Fibroblast of pulmonary artery (primary cell): ENCODE data around the gene DGKI.

Experiments used
- DNase-seq: peaks from one replicate; pipeline ENCODE4 v3.0.0-alpha.2; 2010; ENCODE audit warnings: low read depth
- H3K4me3 ChIP-seq: replicated peaks from 2 replicates; pipeline ENCODE4 v1.5.1; 2011; ENCODE audit warnings: low read depth, mild to moderate bottlenecking, control low read depth, low read length, moderate library complexity
- TF ChIP-seq, protein P1 (sequence below): IDR thresholded peaks from 2 replicates; pipeline ENCODE4 v1.5.1; 2011; ENCODE audit warnings: mild to moderate bottlenecking, control low read depth, low read length, inconsistent platforms; ENCODE audit errors: missing control alignments

Gene DGKI

DNA sequence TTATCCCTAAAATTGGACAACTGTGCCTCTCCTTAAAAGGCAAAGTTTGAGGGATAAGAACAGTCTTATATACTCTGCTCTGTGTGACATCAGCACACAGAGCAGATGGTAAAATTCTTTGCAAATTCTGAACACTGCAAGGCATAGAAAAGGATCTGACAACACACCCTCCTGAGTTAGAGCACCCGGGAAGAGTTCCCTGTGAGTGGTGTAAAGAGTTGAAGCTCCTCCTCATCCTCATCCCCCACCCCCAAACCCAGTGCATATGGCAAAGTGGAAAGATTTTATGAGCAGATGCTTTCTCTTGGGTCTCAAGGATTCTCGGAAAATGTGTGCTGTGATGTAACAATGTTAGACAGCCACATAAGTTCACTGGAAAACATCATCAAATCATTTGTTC is 40.0 kb upstream of the DGKI start:
- TF ChIP-seq, protein P1, sequence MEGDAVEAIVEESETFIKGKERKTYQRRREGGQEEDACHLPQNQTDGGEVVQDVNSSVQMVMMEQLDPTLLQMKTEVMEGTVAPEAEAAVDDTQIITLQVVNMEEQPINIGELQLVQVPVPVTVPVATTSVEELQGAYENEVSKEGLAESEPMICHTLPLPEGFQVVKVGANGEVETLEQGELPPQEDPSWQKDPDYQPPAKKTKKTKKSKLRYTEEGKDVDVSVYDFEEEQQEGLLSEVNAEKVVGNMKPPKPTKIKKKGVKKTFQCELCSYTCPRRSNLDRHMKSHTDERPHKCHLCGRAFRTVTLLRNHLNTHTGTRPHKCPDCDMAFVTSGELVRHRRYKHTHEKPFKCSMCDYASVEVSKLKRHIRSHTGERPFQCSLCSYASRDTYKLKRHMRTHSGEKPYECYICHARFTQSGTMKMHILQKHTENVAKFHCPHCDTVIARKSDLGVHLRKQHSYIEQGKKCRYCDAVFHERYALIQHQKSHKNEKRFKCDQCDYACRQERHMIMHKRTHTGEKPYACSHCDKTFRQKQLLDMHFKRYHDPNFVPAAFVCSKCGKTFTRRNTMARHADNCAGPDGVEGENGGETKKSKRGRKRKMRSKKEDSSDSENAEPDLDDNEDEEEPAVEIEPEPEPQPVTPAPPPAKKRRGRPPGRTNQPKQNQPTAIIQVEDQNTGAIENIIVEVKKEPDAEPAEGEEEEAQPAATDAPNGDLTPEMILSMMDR: no peak
- no peak overlapping the region for H3K4me3 ChIP-seq
- no peak for DNase-seq

DNA sequence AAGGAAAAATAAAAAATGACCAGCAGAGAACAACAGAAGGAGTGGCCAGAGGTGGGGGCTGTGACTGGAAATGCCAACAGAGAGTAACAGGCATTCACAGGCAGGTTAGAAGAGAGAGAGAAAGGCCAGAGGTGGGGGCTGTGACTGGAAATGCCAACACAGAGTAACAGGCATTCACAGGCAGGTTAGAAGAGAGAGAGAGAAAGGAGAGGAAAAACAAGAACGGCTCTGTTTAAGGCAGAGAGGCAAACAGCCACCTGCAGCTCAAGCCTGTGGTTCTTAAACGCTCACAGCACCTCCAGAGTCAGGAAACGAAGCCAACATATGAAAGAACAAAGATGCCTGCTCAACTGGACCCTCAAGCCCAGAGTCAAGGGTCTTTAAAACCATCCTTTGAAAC is 39.5 kb upstream of the DGKI start:
- DNase-seq: no peak
- TF ChIP-seq, protein P1: no peak
- H3K4me3 ChIP-seq: no peak overlapping the region

DNA sequence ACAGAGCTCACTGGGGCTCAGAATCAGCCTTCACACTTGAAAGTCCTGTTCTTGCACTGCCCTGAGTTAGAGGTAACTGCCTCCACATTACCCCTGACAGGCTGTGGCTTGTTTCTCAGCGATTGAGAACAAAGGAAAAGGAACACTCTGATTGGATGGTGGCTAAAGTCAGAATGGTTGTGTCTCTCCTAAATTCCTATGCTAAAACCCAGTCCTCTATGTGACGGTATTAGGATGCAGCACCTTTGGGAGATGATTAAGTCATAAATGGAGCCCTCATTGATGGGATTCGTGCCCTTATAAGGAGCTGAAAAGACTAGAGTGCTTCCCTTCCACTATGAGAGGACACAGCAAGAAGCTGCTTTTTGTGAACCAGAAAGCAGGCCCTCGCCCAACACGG is 38.9 kb upstream of the DGKI start:
- no peak overlapping the region for H3K4me3 ChIP-seq
- TF ChIP-seq, protein P1: no peak
- no peak for DNase-seq

DNA sequence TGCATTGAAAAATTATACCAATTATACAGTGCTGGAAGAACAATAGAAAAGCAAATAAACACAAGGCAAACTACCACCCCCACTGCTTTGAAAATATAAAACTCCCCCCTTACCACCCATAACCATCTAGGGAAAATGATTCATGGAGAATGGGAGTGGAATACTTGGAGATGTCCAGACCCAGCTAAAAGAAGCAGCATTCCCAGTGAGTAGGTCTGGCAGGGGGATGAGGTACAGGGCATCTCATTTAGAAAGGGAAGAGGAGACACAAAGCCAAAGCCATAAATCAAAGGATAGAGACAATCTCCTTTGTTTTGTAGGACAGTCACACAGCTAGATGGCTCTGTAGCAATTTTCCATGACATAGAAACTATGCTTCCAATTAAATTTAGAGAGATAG is 36.0 kb upstream of the DGKI start:
- no peak for DNase-seq
- TF ChIP-seq, protein P1: no peak
- H3K4me3 ChIP-seq: no peak overlapping the region

DNA sequence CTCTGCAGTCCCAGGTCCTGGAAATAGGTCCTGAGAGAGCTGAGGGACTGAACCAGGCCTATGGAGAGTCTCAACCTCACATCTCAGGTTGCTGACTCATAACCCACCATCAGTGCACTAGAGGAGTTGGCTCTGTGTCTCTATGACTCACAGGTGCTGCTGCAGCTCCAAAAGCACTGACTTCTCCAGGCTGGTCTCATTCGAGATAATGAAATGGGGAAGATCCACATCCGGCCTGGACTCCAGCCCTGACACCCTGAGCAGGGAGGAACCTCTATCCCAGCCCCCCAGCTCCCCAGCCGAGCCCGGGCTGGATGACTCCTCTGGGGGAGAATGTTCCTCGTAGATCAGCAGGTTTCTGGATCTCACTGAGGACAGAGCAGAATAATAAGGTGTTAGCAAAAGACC is 35.5 kb upstream of the DGKI start:
- TF ChIP-seq, protein P1: no peak
- peak; percentile 97 for DNase-seq
- no peak overlapping the region for H3K4me3 ChIP-seq

DNA sequence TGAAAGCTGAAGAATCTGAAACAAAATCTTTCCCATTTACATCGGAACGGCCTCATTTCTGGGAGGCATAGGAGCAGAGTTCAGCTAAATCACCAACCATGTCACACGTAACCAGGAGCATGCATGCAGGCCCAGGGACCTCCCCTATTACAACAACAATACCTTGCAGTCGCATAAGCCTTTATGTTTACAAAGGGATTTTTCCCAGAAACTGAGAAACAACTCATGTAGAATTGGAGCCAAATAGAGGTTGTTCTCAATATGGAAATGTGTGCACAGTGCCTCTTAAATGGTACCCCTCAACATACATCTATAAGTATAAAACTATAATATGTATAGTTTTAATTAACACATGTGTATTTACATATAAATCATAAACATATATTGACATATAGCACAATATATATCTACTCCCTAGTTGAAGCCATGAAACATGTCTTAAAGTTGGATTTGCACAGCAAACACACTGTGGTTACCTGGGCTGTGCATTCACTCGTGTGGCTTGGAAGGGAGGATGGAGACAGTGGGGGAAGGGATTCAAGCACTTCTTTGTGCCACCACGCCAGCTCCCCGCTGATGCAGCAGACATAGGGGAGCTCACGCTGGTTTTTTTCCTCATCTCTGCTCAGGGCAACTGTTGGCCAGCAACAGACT is 35.0 kb upstream of the DGKI start:
- no peak overlapping the region for H3K4me3 ChIP-seq
- no peak for DNase-seq
- TF ChIP-seq, protein P1: no peak

DNA sequence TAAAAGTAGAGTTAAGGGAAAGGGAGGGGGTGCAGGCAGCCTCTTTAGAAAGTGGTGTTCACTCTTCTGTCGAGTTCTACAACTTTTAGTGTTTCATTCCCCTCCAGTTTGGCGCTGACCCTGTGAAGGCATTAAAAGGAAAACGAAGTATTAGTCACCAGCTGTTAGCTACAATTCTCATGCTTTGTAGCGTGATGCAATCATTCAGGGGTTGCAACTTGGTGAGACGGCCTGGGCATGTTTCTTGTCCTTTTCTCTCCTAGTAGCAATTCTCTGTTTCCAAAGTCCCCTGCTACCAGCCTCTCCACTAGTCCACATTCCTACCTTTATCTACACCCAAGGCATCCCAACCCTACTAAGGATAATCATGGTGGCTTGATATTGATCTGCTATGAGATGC is 33.7 kb upstream of the DGKI start:
- peak; percentile 87 for DNase-seq
- TF ChIP-seq, protein P1: no peak
- no peak overlapping the region for H3K4me3 ChIP-seq
